Stomach (tissue), 9 donors: ENCODE measurements around the gene SSTR5. TPM values are rescaled to one million over a fixed set of nuclear protein-coding genes. Genes with fewer than 3 reads are reported as not detected.

ENCODE experiments used
- DNase-seq, 2 donors: peaks; one replicate each; pipeline versions ENCODE4 v3.0.0 to v3.0.0-alpha.2; 2013 to 2019
- H3K27ac ChIP-seq, 5 donors: fragments of 200-600 bp in 4 of 5; sonication (generic) in 4 of 5; one replicate each; pipeline ENCODE4 v1.5.1; 2013 to 2019; ENCODE audit warnings: mild to moderate bottlenecking in 1 of 5, moderate library complexity in 1 of 5
- H3K27me3 ChIP-seq, 3 donors: fragments of 200-600 bp; sonication (generic); one replicate each; pipeline ENCODE4 v1.5.1; 2017 to 2019; ENCODE audit warnings: mixed run types in 1 of 3
- H3K36me3 ChIP-seq, 4 donors: fragments of 200-600 bp; sonication (generic); 1 replicate in 3 of 4; 2 replicates in 1 of 4; pipeline ENCODE4 v1.5.1; 2016 to 2019
- H3K4me1 ChIP-seq, 4 donors: fragments of 200-600 bp; sonication (generic); one replicate each; pipeline ENCODE4 v1.5.1; 2016 to 2019
- H3K4me3 ChIP-seq, 4 donors: fragments of 200-600 bp; sonication (generic) in 3 of 4; one replicate each; pipeline ENCODE4 v1.5.1; 2016 to 2019; ENCODE audit warnings: mild to moderate bottlenecking in 1 of 4
- H3K9me3 ChIP-seq, 4 donors: fragments of 200-600 bp; sonication (generic); one replicate each; pipeline ENCODE4 v1.5.1; 2016 to 2019
- CTCF ChIP-seq, 7 experiments: fragments of 450-650 bp in 4 of 7; fragments of 200-600 bp in 3 of 7; sonication (generic) in 3 of 7; IDR thresholded peaks; one replicate each; pipeline ENCODE4 v1.5.1; 2016 to 2019; ENCODE audit warnings: antibody characterized with exemption in 7 of 7, control low read depth in 2 of 7, mild to moderate bottlenecking in 1 of 7
- EP300 ChIP-seq: sonication (generic); formaldehyde crosslinking; IDR thresholded peaks from one replicate; pipeline ENCODE4 v1.6.1; 2017; ENCODE audit warnings: antibody characterized with exemption
- POLR2A ChIP-seq, 4 donors: fragments of 450-650 bp; IDR thresholded peaks; one replicate each; pipeline ENCODE4 v1.6.1; 2016; ENCODE audit warnings: antibody characterized with exemption in 4 of 4, control low read depth in 2 of 4, mild to moderate bottlenecking in 1 of 4, moderate library complexity in 1 of 4
- POLR2AphosphoS5 ChIP-seq, 3 donors: sonication (generic); formaldehyde crosslinking; IDR thresholded peaks; one replicate each; pipeline ENCODE4 v1.6.1; 2016; ENCODE audit warnings: antibody characterized with exemption in 3 of 3
- WGBS, 5 donors: extraction: QIAGEN DNeasy Blood & Tissue Kit in 3 of 5; methylation state at CpG; one replicate each; pipeline versions ENCODE4 v1.1.5 to v1.1.7; 2013 to 2018; 5-methylcytosine and 5-hydroxymethylcytosine counted together
- intact Hi-C: fragments of 100-400 bp; cut with DNase I; formaldehyde crosslinking; loops from one replicate; pipeline ENCODE4 v1.15.1; 2023; ENCODE audit warnings: low total_unique reads
- polyA plus RNA-seq, 3 donors: library from polyadenylated mRNA; stranded (reverse); fragments of 200-250 nt; gene quantifications; one replicate each; pipeline ENCODE4 v1.2.3, GENCODE V29; 2013
- total RNA-seq, 5 donors: library from RNA; depleted of rRNA; stranded (reverse); fragments of >200 nt; gene quantifications; one replicate each; pipeline versions ENCODE4 v1.1.0 to v1.2.3, GENCODE V29; 2014 to 2016
- donor health status: healthy with polysubstance abuse.
- donor health status: Bipolar disorder and iron deficiency.
- donor health status: healthy.

The SSTR5 gene
- total and polyA plus RNA-seq, 8 donors, result 0.13 TPM; not detected in 7

GRCh38 chr16:1047801-1048200 is 24.7 kb upstream of the SSTR5 start:
- DNase-seq, result no peak
- WGBS, 5 donors, result 70 to 81% (median 74%) methylated on average over 5 to 16 of the region's 16 CpGs
- no peak overlapping the region for H3K4me3 ChIP-seq
- intact Hi-C loops, result no loop called here
- peaks cover 0 to 28% (median 19%) of the 10 kb centered on the region in 4 donors for H3K4me1 ChIP-seq
- TF ChIP-seq CTCF (IDR thresholded peaks at IDR 0.05) (no peak), POLR2A (IDR thresholded peaks at IDR 0.05) (no peak), POLR2AphosphoS5 (IDR thresholded peaks at IDR 0.05) (no peak), EP300 (no peak)
- no peak overlapping the region for H3K27ac ChIP-seq
- H3K27me3 ChIP-seq, result peaks cover 0 to 97% (median 52%) of the 10 kb centered on the region in 3 donors
- H3K9me3 ChIP-seq, result no peaks in the 10 kb centered on the region
- no peaks in the 10 kb centered on the region for H3K36me3 ChIP-seq

GRCh38 chr16:1048442-1049112 is 24.0 kb upstream of the SSTR5 start:
- DNase-seq, result peak; percentile 39 to 93

GRCh38 chr16:1049113-1049975 is 23.2 kb upstream of the SSTR5 start:
- TF ChIP-seq POLR2AphosphoS5 (IDR thresholded peaks at IDR 0.05) (no peak), POLR2A (IDR thresholded peaks at IDR 0.05) (no peak), CTCF (IDR thresholded peaks at IDR 0.05) (no peak), EP300 (no peak)
- H3K27me3 ChIP-seq, result peaks cover 0 to 99% (median 55%) of the 10 kb centered on the region in 3 donors
- H3K9me3 ChIP-seq, result no peaks in the 10 kb centered on the region
- WGBS, 5 donors, result 65 to 86% (median 67%) methylated on average over 5 to 31 of the region's 31 CpGs
- no peak overlapping the region for H3K27ac ChIP-seq
- peaks cover 0 to 21% (median 16%) of the 10 kb centered on the region in 4 donors for H3K4me1 ChIP-seq
- no peak overlapping the region for H3K4me3 ChIP-seq
- H3K36me3 ChIP-seq, result no peaks in the 10 kb centered on the region
- no peak for DNase-seq
- intact Hi-C loops, result no loop called here

More at GRCh38 chr16:1048442-1049112, 24.0 kb upstream of the SSTR5 start:
- Histone ChIP-seq H3K4me1 (peaks cover 0 to 28% (median 19%) of the 10 kb centered on the region in 4 donors), H3K27ac (no peak overlapping the region), H3K36me3 (no peaks in the 10 kb centered on the region), H3K27me3 (peaks cover 0 to 99% (median 56%) of the 10 kb centered on the region in 3 donors), H3K4me3 (no peak overlapping the region), H3K9me3 (no peaks in the 10 kb centered on the region)
- TF ChIP-seq CTCF (IDR thresholded peaks at IDR 0.05) (no peak), POLR2AphosphoS5 (IDR thresholded peaks at IDR 0.05) (no peak), POLR2A (IDR thresholded peaks at IDR 0.05) (no peak), EP300 (no peak)
- intact Hi-C loops, result no loop called here
- WGBS, 5 donors, result 14 to 38% (median 16%) methylated on average over 11 to 37 of the region's 37 CpGs; no CpG with 5 or more reads in 1 of the 5 donors

GRCh38 chr16:1049976-1050247 is 22.6 kb upstream of the SSTR5 start:
- intact Hi-C loops, result loop anchor here (5.0 kb wide), 1 partner anchor 338 kb away; no protein-coding TSS in a partner anchor
- WGBS, 5 donors, result 78 to 85% (median 82%) methylated on average over 11 of the region's 11 CpGs
- H3K9me3 ChIP-seq, result no peaks in the 10 kb centered on the region
- peaks cover 0 to 18% (median 13%) of the 10 kb centered on the region in 4 donors for H3K4me1 ChIP-seq
- H3K36me3 ChIP-seq, result no peaks in the 10 kb centered on the region
- no peak for DNase-seq
- no peak overlapping the region for H3K27ac ChIP-seq
- H3K27me3 ChIP-seq, result peaks cover 0 to 99% (median 55%) of the 10 kb centered on the region in 3 donors
- no peak overlapping the region for H3K4me3 ChIP-seq
- TF ChIP-seq POLR2A (IDR thresholded peaks at IDR 0.05) (no peak), EP300 (no peak), CTCF (IDR thresholded peaks at IDR 0.05) (no peak), POLR2AphosphoS5 (IDR thresholded peaks at IDR 0.05) (no peak)
